HepG2 (cell line): ENCODE measurements around the gene PIRT. TPM values are rescaled to one million over a fixed set of nuclear protein-coding genes. Genes with fewer than 3 reads are reported as not detected.

Experiments used
- ATAC-seq: fragments of 200-7000 bp; cut with Tn5 transposase; 3 replicates; pipeline ENCODE4 v1.9.1; 2020; ENCODE audit warnings: mild to moderate bottlenecking, moderate library complexity
- Bru-seq: library from RNA; stranded (reverse); fragments of 400-500 nt; gene quantifications from one replicate; lab custom pipeline; 2021; lab: Mats Ljungman, UMichigan
- BruChase-seq, 2 experiments: library from RNA; stranded (reverse); fragments of 400-500 nt; gene quantifications; one replicate each; lab custom pipeline; 2021; lab: Mats Ljungman, UMichigan
- BruUV-seq: library from RNA; stranded (reverse); fragments of 400-500 nt; replicated peaks from 2 replicates; lab custom pipeline; 2021; lab: Mats Ljungman, UMichigan
- CTCF ChIA-PET: fragments of 300-600 bp; formaldehyde crosslinking; extraction: SDS; loops from one replicate; lab custom pipeline; 2021; ENCODE audit warnings: low total read pairs, inconsistent platforms, low intra/inter-chr PET ratio; lab: Yijun Ruan, JAX
- POLR2A ChIA-PET: fragments of 350-600 bp; sonication (Branson Sonifier 250); formaldehyde crosslinking; loops from one replicate; lab custom pipeline; 2020; ENCODE audit warnings: antibody characterized with exemption, inconsistent platforms; lab: Yijun Ruan, JAX
- DNase-seq: peaks from one replicate; pipeline ENCODE4 v3.0.0-alpha.2; 2015; ENCODE audit warnings: low spot score
- FAIRE-seq: peaks from 3 replicates; lab custom pipeline; 2011; peaks lifted over from hg19 to GRCh38; lab: Jason Lieb, UNC
- H2AFZ ChIP-seq: one replicate; pipeline ENCODE4 v1.6.1; 2011; ENCODE audit warnings: low read length, inconsistent platforms
- H3K27ac ChIP-seq: fragments of 300-600 bp; 3 replicates; pipeline ENCODE4 v1.8.0; 2011; ENCODE audit warnings: mixed run types, mild to moderate bottlenecking, mixed read lengths, low read length, inconsistent platforms; ENCODE audit not compliant: insufficient read depth; ENCODE audit errors: extremely low read length
- H3K27me3 ChIP-seq, 2 experiments: fragments of 200-600 bp in 1 of 2; 2 replicates in 1 of 2; 3 replicates in 1 of 2; pipeline versions ENCODE4 v1.6.0 to v1.8.0; 2011; ENCODE audit warnings: low read length in 2 of 2, mild to moderate bottlenecking in 2 of 2, moderate library complexity in 2 of 2, inconsistent platforms in 1 of 2; ENCODE audit not compliant: insufficient read depth in 2 of 2, control insufficient read depth in 1 of 2
- H3K36me3 ChIP-seq, 2 experiments: fragments of 200-600 bp in 1 of 2; replicated peaks in 1 of 2; 2 replicates in 1 of 2; 3 replicates in 1 of 2; pipeline versions ENCODE4 v1.5.1 to v1.8.0; 2011; ENCODE audit warnings: low read length in 2 of 2, inconsistent platforms in 1 of 2; ENCODE audit not compliant: insufficient read depth in 2 of 2, control insufficient read depth in 1 of 2
- H3K4me1 ChIP-seq: 2 replicates; pipeline ENCODE4 v1.5.1; 2012; ENCODE audit warnings: low read length, inconsistent platforms; ENCODE audit not compliant: insufficient read depth
- H3K4me2 ChIP-seq: 2 replicates; pipeline ENCODE4 v1.6.0; 2011; ENCODE audit warnings: low read depth, low read length, inconsistent platforms
- H3K4me3 ChIP-seq, 3 experiments: fragments of 200-600 bp in 1 of 3; sonication (generic), shearing (Covaris generic) in 1 of 3; replicated peaks in 1 of 3; 2 replicates each; pipeline ENCODE4 v1.5.1; 2011 to 2016; ENCODE audit warnings: low read length in 3 of 3, inconsistent platforms in 2 of 3, low read depth in 2 of 3, mild to moderate bottlenecking in 2 of 3, control low read depth in 1 of 3, mixed read lengths in 1 of 3; ENCODE audit not compliant: insufficient read depth in 1 of 3
- H3K79me2 ChIP-seq: one replicate; pipeline ENCODE4 v1.6.1; 2011; ENCODE audit warnings: low read length, inconsistent platforms; ENCODE audit not compliant: insufficient read depth
- H3K9ac ChIP-seq: 2 replicates; pipeline ENCODE4 v1.6.0; 2011; ENCODE audit warnings: mild to moderate bottlenecking, low read depth, low read length, inconsistent platforms; ENCODE audit not compliant: insufficient read depth
- H3K9me3 ChIP-seq: 2 replicates; pipeline ENCODE4 v1.5.1; 2012; ENCODE audit warnings: mild to moderate bottlenecking, low read length
- H4K20me1 ChIP-seq: 2 replicates; pipeline ENCODE4 v1.6.0; 2011; ENCODE audit warnings: inconsistent platforms, mild to moderate bottlenecking, low read length, moderate library complexity; ENCODE audit not compliant: insufficient read depth
- BCL6 ChIP-seq: IDR thresholded peaks from 2 replicates; pipeline ENCODE4 v1.6.1; 2016; ENCODE audit warnings: missing genetic modification reagents, missing compliant biosample characterization
- CBX5 ChIP-seq: sonication (generic); formaldehyde crosslinking; IDR thresholded peaks from 2 replicates; pipeline ENCODE4 v1.4.0; 2020; ENCODE audit warnings: missing genetic modification reagents, borderline replicate concordance
- CCDC6 ChIP-seq: sonication (generic); formaldehyde crosslinking; IDR thresholded peaks from 2 replicates; pipeline ENCODE4 v1.8.1; 2022; ENCODE audit warnings: mild to moderate bottlenecking, missing genetic modification reagents, moderate library complexity
- HOXA7 ChIP-seq: sonication (generic); formaldehyde crosslinking; IDR thresholded peaks from 2 replicates; pipeline ENCODE4 v1.8.1; 2022; ENCODE audit warnings: mild to moderate bottlenecking, missing genetic modification reagents, moderate library complexity
- MXD4 ChIP-seq: IDR thresholded peaks from 2 replicates; pipeline ENCODE4 v1.6.1; 2016; ENCODE audit warnings: mild to moderate bottlenecking, missing biosample characterization, missing genetic modification reagents
- POLR2AphosphoS2 ChIP-seq: IDR thresholded peaks from 2 replicates; pipeline ENCODE4 v1.6.1; 2011; ENCODE audit warnings: low read depth, low read length, improper control_type of control experiment
- RBAK ChIP-seq: sonication (generic); formaldehyde crosslinking; IDR thresholded peaks from 2 replicates; pipeline ENCODE4 v1.5.1; 2020; ENCODE audit warnings: mild to moderate bottlenecking, missing genetic modification reagents
- RBM22 ChIP-seq: fragments of 200-400 bp; formaldehyde crosslinking; optimal IDR thresholded peaks from 2 replicates; pipeline ENCODE3; 2017; ENCODE audit warnings: mild to moderate bottlenecking, low read length, moderate library complexity
- WGBS: methylation state at CpG from one replicate; pipeline ENCODE4 v1.1.6; 2017; ENCODE audit warnings: low lambda C conversion rate; 5-methylcytosine and 5-hydroxymethylcytosine counted together
- in situ Hi-C: cut with HindIII; loops from 2 replicates; pipeline ENCODE4 v1.10.0; 2017; ENCODE audit warnings: low pct_unique_long_range_greater_than_20kb; ENCODE audit not compliant: extremely low pct_ligation_motif_present
- intact Hi-C: fragments of 100-400 bp; cut with micrococcal nuclease; formaldehyde crosslinking; loops from one replicate; pipeline ENCODE4 v1.10.0; 2022; ENCODE audit not compliant: unreplicated experiment
- long read RNA-seq, 2 experiments: library from RNA in 1 of 2; library from polyadenylated mRNA in 1 of 2; stranded (forward) in 1 of 2; unstranded in 1 of 2; transcript quantifications; one replicate each; pipeline ENCODE4 v2.0.0, GENCODE V29; 2019 to 2022
- polyA minus RNA-seq, 3 experiments: library from RNA; depleted of rRNA, polyadenylated mRNA; stranded (reverse); fragments of >200 nt; gene quantifications; 2 replicates each; pipeline ENCODE4 v1.2.3, GENCODE V29; 2011; ENCODE audit warnings: low replicate concordance in 1 of 3
- polyA plus RNA-seq, 8 experiments: library from polyadenylated mRNA; depleted of rRNA in 3 of 8; stranded (reverse) in 7 of 8; unstranded in 1 of 8; fragments of >200 nt; fragmentation: Illumina TruSeq in 4 of 8; extraction: Trizol in 4 of 8; gene quantifications; 2 replicates each; pipeline versions ENCODE4 v1.2.1 to v1.2.3, GENCODE V29; 2011 to 2016; ENCODE audit warnings: low read depth in 4 of 8, missing spikeins in 1 of 8, mixed read lengths in 1 of 8; ENCODE audit not compliant: insufficient read depth in 1 of 8
- total RNA-seq, 5 experiments: library from RNA; depleted of rRNA; stranded (reverse); fragments of >200 nt; fragmentation: Illumina TruSeq; extraction: Trizol; gene quantifications; 2 replicates each; pipeline ENCODE4 v1.2.3, GENCODE V29; 2016; ENCODE audit warnings: low read depth in 1 of 5
- TF ChIP-seq, protein P1 (sequence below): sonication (generic); formaldehyde crosslinking; IDR thresholded peaks from 2 replicates; pipeline ENCODE4 v1.5.1; 2020; ENCODE audit warnings: missing genetic modification reagents, mild to moderate bottlenecking, borderline replicate concordance
- TF ChIP-seq, protein P2 (sequence below): sonication (generic); formaldehyde crosslinking; IDR thresholded peaks from 2 replicates; pipeline ENCODE4 v1.4.0; 2020; ENCODE audit warnings: mild to moderate bottlenecking, low read depth, missing genetic modification reagents
- TF ChIP-seq, protein P3 (sequence below): sonication (generic); formaldehyde crosslinking; IDR thresholded peaks from 2 replicates; pipeline ENCODE4; 2020; ENCODE audit warnings: missing genetic modification reagents, mild to moderate bottlenecking, borderline replicate concordance
- TF ChIP-seq, protein P4 (sequence below): sonication (generic); formaldehyde crosslinking; IDR thresholded peaks from 2 replicates; pipeline ENCODE4 v1.5.1; 2020; ENCODE audit warnings: missing genetic modification reagents, mild to moderate bottlenecking, borderline replicate concordance

Gene PIRT
- total RNA-seq (2016; rRNA removed; fragmentation: Illumina TruSeq; extraction: Trizol), result not detected in 2 replicates
- total RNA-seq (2016; cell fraction: cytosol; rRNA removed; fragmentation: Illumina TruSeq; extraction: Trizol; ENCODE audit: low read depth), result not detected in 2 replicates
- not detected in 2 replicates for total RNA-seq (2016; cell fraction: insoluble cytoplasmic fraction; rRNA removed; fragmentation: Illumina TruSeq; extraction: Trizol)
- total RNA-seq (2016; cell fraction: membrane; rRNA removed; fragmentation: Illumina TruSeq; extraction: Trizol), result not detected in 2 replicates
- total RNA-seq (2016; cell fraction: nucleus; rRNA removed; fragmentation: Illumina TruSeq; extraction: Trizol), result not detected in 2 replicates
- not detected in 2 replicates for polyA plus RNA-seq (2011; rRNA removed)
- polyA plus RNA-seq (2011; cell fraction: cytosol; rRNA removed), result not detected in 2 replicates
- not detected in 2 replicates for polyA plus RNA-seq (2011; cell fraction: nucleus; rRNA removed)
- polyA plus RNA-seq (2012), result not detected in 2 replicates
- polyA plus RNA-seq (2016; cell fraction: cytosol; fragmentation: Illumina TruSeq; extraction: Trizol; ENCODE audit: low read depth), result not detected in 2 replicates
- polyA plus RNA-seq (2016; cell fraction: insoluble cytoplasmic fraction; fragmentation: Illumina TruSeq; extraction: Trizol; ENCODE audit: low read depth), result not detected in 2 replicates
- not detected in 2 replicates for polyA plus RNA-seq (2016; cell fraction: membrane; fragmentation: Illumina TruSeq; extraction: Trizol; ENCODE audit: low read depth)
- not detected in 2 replicates for polyA plus RNA-seq (2016; cell fraction: nucleus; fragmentation: Illumina TruSeq; extraction: Trizol; ENCODE audit: insufficient read depth, low read depth)
- not detected in 2 replicates for polyA minus RNA-seq (2011; rRNA and poly(A)+ RNA removed; ENCODE audit: low replicate concordance)
- not detected in 2 replicates for polyA minus RNA-seq (2011; cell fraction: cytosol; rRNA and poly(A)+ RNA removed)
- not detected in 2 replicates for polyA minus RNA-seq (2011; cell fraction: nucleus; rRNA and poly(A)+ RNA removed)
- not detected for Bru-seq, nascent RNA
- BruChase-seq, experiment 1, labeled RNA remaining after a 6-hour chase, result not detected
- BruChase-seq, experiment 2, labeled RNA remaining after a 2-hour chase, result not detected
- long read RNA-seq, experiment 1, result 0 reads
- long read RNA-seq, experiment 2, result 0 reads

DNA sequence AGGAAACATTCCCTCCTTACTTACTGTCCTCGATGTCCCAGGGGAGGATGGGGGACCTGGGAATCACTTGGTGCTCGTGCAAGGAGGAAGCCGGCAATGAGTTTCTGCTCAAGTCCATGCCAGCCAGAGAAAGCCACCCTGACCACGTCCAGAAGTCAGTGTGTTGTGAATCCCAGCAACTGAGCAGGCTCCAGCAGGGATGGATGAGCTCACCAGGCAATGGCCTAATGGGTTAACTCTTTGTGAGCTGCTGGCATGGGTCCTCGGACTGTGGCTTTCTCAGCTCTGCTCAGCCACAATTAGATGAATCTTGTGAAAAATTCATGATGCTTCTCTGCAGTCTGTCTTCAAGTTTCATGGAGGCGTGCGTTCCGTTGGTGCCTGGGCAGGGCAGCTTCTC lies at the start of gene PIRT:
PIRT (minus strand) TSS at position 167 of the 400 bp plus-strand sequence. CDS start 12,442 bp downstream, outside the sequence.
- Histone ChIP-seq H3K79me2 (no peaks in the 10 kb centered on the region), H4K20me1 (no peaks in the 10 kb centered on the region), H3K4me3 (no peak within 1 kb of the TSS), H3K4me1 (no peaks in the 10 kb centered on the region), H3K9ac (no peak within 1 kb of the TSS), H3K27ac (no peak within 1 kb of the TSS), H2AFZ (no peak within 1 kb of the TSS), H3K4me2 (no peak within 1 kb of the TSS), H3K36me3 (no peaks in the 10 kb centered on the region), H3K9me3 (no peaks in the 10 kb centered on the region), H3K27me3 (no peaks in the 10 kb centered on the region; a peak in 2 of 5 replicates)
- in situ Hi-C loops, result no loop called here
- 50% methylated on average over 4 of the region's 8 CpGs for WGBS
- intact Hi-C loops, result no loop called here
- ChIA-PET CTCF (no interaction called here), POLR2A (no interaction called here)
- no peak for FAIRE-seq
- DNase-seq, result no peak
- ATAC-seq, result no peak
- no TSS peak for BruUV-seq
- TF ChIP-seq, protein P1, sequence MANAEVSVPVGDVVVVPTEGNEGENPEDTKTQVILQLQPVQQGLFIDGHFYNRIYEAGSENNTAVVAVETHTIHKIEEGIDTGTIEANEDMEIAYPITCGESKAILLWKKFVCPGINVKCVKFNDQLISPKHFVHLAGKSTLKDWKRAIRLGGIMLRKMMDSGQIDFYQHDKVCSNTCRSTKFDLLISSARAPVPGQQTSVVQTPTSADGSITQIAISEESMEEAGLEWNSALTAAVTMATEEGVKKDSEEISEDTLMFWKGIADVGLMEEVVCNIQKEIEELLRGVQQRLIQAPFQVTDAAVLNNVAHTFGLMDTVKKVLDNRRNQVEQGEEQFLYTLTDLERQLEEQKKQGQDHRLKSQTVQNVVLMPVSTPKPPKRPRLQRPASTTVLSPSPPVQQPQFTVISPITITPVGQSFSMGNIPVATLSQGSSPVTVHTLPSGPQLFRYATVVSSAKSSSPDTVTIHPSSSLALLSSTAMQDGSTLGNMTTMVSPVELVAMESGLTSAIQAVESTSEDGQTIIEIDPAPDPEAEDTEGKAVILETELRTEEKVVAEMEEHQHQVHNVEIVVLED (CRISPR knock-in tag), result no peak
- TF ChIP-seq CCDC6 (CRISPR knock-in tag) (no peak), RBAK (CRISPR knock-in tag) (no peak), RBM22 (no peak), CBX5 (no peak), HOXA7 (CRISPR knock-in tag) (no peak), POLR2AphosphoS2 (no peak), MXD4 (CRISPR knock-in tag) (no peak), BCL6 (CRISPR knock-in tag) (no peak)
- TF ChIP-seq, protein P2, sequence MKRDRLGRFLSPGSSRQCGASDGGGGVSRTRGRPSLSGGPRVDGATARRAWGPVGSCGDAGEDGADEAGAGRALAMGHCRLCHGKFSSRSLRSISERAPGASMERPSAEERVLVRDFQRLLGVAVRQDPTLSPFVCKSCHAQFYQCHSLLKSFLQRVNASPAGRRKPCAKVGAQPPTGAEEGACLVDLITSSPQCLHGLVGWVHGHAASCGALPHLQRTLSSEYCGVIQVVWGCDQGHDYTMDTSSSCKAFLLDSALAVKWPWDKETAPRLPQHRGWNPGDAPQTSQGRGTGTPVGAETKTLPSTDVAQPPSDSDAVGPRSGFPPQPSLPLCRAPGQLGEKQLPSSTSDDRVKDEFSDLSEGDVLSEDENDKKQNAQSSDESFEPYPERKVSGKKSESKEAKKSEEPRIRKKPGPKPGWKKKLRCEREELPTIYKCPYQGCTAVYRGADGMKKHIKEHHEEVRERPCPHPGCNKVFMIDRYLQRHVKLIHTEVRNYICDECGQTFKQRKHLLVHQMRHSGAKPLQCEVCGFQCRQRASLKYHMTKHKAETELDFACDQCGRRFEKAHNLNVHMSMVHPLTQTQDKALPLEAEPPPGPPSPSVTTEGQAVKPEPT (CRISPR knock-in tag), result no peak
- TF ChIP-seq, protein P3, sequence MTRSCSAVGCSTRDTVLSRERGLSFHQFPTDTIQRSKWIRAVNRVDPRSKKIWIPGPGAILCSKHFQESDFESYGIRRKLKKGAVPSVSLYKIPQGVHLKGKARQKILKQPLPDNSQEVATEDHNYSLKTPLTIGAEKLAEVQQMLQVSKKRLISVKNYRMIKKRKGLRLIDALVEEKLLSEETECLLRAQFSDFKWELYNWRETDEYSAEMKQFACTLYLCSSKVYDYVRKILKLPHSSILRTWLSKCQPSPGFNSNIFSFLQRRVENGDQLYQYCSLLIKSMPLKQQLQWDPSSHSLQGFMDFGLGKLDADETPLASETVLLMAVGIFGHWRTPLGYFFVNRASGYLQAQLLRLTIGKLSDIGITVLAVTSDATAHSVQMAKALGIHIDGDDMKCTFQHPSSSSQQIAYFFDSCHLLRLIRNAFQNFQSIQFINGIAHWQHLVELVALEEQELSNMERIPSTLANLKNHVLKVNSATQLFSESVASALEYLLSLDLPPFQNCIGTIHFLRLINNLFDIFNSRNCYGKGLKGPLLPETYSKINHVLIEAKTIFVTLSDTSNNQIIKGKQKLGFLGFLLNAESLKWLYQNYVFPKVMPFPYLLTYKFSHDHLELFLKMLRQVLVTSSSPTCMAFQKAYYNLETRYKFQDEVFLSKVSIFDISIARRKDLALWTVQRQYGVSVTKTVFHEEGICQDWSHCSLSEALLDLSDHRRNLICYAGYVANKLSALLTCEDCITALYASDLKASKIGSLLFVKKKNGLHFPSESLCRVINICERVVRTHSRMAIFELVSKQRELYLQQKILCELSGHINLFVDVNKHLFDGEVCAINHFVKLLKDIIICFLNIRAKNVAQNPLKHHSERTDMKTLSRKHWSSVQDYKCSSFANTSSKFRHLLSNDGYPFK (CRISPR knock-in tag), result no peak
- TF ChIP-seq, protein P4, sequence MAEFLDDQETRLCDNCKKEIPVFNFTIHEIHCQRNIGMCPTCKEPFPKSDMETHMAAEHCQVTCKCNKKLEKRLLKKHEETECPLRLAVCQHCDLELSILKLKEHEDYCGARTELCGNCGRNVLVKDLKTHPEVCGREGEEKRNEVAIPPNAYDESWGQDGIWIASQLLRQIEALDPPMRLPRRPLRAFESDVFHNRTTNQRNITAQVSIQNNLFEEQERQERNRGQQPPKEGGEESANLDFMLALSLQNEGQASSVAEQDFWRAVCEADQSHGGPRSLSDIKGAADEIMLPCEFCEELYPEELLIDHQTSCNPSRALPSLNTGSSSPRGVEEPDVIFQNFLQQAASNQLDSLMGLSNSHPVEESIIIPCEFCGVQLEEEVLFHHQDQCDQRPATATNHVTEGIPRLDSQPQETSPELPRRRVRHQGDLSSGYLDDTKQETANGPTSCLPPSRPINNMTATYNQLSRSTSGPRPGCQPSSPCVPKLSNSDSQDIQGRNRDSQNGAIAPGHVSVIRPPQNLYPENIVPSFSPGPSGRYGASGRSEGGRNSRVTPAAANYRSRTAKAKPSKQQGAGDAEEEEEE (CRISPR knock-in tag), result no peak
